HG03521 (cell line): ENCODE measurements around the gene NRG3.

Experiments
- ATAC-seq: cut with Tn5 transposase; IDR thresholded peaks from one replicate; pipeline ENCODE4 v1.9.1; 2021; ENCODE audit warnings: mild to moderate bottlenecking, moderate library complexity; ENCODE audit not compliant: unreplicated experiment

NRG3 gene

GRCh38 chr10:82358486-82359099 is 483.6 kb downstream of the NRG3 start:
- ATAC-seq, result no peak

GRCh38 chr10:82361256-82361655 is 486.3 kb downstream of the NRG3 start:
- ATAC-seq, result no peak

- no peak for ATAC-seq
Measured at GRCh38 chr10:82377608-82378007, 502.6 kb downstream of the NRG3 start.

- no peak for ATAC-seq
Measured at GRCh38 chr10:82378146-82378545, 503.2 kb downstream of the NRG3 start.

GRCh38 chr10:82383350-82383749 is 508.4 kb downstream of the NRG3 start:
- no peak for ATAC-seq

GRCh38 chr10:82390866-82391658 is 516.1 kb downstream of the NRG3 start:
- no peak for ATAC-seq

- no peak for ATAC-seq
Measured at GRCh38 chr10:82391971-82392370, 517.0 kb downstream of the NRG3 start.

GRCh38 chr10:82392533-82392932 is 517.5 kb downstream of the NRG3 start:
- ATAC-seq, result no peak

GRCh38 chr10:82394122-82394521 is 519.1 kb downstream of the NRG3 start:
- ATAC-seq, result no peak

GRCh38 chr10:82394987-82395386 is 520.0 kb downstream of the NRG3 start:
- ATAC-seq, result no peak

GRCh38 chr10:82396886-82397285 is 521.9 kb downstream of the NRG3 start:
- no peak for ATAC-seq

- ATAC-seq, result no peak
Measured at GRCh38 chr10:82397854-82398253, 522.9 kb downstream of the NRG3 start.

- no peak for ATAC-seq
Measured at GRCh38 chr10:82399850-82400249, 524.9 kb downstream of the NRG3 start.

- ATAC-seq, result no peak
Measured at GRCh38 chr10:82400841-82401240, 525.8 kb downstream of the NRG3 start.

GRCh38 chr10:82402906-82403401 is 528.0 kb downstream of the NRG3 start:
- no peak for ATAC-seq

- ATAC-seq, result no peak
Measured at GRCh38 chr10:82409671-82410070, 534.7 kb downstream of the NRG3 start.

GRCh38 chr10:82411416-82411815 is 536.4 kb downstream of the NRG3 start:
- ATAC-seq, result no peak

- no peak for ATAC-seq
Measured at GRCh38 chr10:82420001-82420400, 545.0 kb downstream of the NRG3 start.

- ATAC-seq, result no peak
Measured at GRCh38 chr10:82429302-82429701, 554.3 kb downstream of the NRG3 start.

- no peak for ATAC-seq
Measured at GRCh38 chr10:82438277-82438676, 563.3 kb downstream of the NRG3 start.

- ATAC-seq, result no peak
Measured at GRCh38 chr10:82440775-82441174, 565.8 kb downstream of the NRG3 start.

- no peak for ATAC-seq
Measured at GRCh38 chr10:82452046-82452445, 577.1 kb downstream of the NRG3 start.
